ENCODE data around the gene TGM5.
"Not testable (repeated sequence)": the region's sequence is repeated elsewhere in the genome, so short reads cannot be mapped to it uniquely, and the experiment has no call there.

TGM5 gene

DNA sequence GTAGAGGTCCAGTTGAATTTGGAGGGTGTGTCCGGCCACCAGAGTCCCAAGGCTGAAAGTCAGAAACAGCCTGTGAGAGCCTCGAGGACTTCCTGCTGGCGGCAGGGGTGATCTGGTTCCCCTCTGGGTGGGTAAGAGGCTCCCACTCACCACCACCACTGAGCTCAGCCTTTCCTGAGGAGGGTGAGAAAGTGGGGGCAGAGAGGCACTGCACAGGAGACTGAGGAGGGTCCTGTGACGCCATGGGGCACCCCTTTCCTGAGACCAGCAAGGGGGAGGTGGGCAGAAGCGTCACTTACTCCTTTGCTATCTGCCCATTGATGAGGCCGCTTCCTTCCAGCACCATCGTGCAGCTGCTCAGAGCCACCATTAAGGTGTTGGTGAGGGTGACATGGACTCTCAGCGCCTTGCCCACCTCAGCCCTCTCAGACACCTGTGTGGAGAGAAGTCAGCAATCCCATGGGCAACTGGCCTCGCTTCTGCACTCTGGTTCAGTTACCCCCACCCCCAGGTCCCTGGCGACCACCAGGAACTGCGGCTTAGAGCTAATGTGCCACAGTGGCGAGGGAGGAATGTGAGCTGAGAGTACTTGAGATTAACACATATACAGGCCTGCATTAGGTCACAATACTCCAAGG is 10.0 kb upstream of the TGM5 start:
- in situ Hi-C loops (cut with MboI; ENCODE audit: low sequenced_read_pairs): no loop called here

DNA sequence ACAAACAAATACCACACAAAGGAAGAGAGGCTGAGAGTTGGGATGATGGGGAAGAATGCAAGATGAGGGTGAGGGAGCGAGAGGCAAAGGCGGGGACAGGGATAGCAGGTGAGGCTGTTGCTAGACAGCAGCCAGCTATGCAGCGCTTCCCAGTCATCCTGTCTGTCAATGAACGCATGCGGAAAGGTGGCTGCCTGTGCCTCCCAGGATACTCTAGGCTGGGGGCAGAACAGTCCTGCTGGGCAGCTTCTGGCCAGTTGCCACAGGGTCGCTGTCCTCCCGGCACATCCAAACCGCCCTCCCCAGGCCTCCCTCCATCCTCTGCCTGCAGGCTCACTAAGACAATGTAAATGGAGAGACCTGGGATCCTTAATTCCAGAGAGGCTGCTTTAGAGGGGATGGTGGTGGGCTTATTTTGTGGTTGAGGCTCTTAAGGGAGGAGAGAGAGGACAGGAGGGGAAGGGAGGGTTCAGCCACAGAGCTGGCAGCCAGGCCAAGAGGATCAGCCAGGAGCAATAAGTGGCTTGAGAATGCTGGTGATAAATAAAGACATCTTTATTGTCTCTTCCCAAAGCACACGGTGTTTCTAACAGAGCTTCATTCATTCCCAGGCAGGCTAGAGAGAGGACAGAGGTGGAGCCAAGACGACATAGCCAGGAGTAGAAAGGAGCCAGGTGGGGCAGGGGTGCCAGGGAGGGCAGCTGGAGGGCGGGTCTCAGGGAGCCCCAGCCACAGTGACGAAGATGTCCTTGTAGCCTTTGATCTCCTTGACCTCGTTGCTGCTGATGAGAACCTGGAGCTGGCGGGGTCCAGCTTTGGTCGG is 9.2 kb upstream of the TGM5 start:
- in situ Hi-C loops (cut with MboI; ENCODE audit: low sequenced_read_pairs): no loop called here

DNA sequence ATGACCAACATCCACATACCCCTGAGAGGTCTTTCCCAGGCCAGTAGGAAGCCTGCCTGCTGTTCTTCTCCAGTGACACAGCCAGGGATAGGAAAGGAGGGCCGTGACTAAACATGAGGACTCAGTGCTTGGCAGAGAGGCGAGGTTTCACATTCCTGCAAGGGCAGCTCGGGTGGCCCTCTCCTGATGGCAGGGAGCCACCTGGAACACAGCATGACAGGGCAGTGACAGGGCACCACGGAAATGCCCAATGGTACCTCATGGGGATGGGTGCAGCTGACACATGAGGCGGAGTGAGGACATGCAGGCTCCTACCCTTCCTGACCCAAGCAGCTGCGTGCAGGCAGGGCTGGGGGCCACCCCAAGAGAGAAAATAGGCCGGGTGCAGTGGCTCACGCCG is 7.4 kb upstream of the TGM5 start:
- in situ Hi-C loops (cut with MboI; ENCODE audit: low sequenced_read_pairs): no loop called here

DNA sequence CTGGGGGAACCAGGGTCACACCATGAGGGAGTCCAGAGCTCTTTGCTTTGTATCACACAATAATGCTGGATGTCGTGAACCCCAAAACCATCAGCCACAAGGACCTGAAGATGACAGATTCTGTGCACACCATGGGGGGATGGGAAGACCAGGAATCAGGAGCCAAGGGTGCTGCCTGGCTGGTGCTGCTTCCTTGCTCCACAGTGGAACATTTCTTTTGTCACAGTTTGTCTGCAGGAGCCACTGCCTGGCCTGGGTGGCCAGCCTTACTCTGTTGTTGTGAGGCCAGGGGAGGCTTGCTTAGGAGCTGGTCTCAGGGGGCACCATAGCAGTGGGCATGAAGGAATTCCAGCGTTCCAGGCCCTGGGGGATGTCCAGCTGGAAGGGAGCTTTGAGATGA is 6.5 kb upstream of the TGM5 start:
- in situ Hi-C loops (cut with MboI; ENCODE audit: low sequenced_read_pairs): no loop called here

DNA sequence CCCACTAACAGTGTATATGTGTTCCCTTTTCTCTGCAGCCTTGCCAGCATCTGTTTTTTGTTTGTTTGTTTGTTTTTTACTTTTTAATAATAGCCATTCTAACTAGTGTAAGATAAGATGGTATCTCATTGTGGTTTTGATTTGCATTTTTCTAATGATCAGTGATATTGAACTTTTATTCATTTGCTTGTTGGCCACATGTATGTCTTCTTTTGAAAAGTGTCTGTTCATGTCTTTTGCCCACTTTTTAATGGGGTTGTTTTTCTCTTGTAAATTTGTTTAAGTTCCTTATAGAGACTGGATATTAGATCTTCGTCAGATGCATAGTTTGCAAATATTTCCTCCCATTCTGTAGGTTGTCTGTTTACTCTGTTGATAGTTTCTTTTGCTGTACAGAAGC is 5.2 kb upstream of the TGM5 start:
- in situ Hi-C loops (cut with MboI; ENCODE audit: low sequenced_read_pairs): not testable (repeated sequence)

DNA sequence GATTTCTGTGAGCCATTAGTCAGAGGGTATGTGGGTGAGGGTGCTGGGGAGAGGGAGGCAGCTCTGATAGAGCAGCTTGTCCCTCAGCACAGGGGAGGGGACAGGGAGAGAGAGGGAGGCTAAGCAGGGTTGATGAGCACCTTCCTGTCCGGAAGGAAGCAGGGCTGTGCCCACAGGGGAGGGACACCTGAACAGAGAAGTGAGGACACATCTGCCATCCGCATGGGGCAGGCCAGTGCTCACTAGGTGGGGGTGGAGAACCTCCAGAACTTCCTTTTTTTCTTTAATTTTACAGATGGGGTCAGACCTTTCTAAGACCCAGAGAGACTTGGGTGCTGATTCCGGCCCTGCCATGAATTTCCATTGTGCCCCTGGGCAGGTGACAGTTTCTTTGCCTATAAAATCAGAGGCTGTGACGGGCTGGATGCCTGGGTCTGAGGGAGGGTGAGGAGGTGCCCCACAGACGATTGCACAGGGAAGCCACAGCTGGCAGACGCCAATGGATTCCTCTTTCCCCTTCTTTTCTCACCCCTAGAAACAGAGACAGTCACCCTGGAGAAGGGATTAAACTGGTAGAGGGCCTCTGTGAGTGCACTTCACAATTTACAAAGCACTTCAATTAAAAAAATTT is 4.1 kb upstream of the TGM5 start:
- in situ Hi-C loops (cut with MboI; ENCODE audit: low sequenced_read_pairs): no loop called here

DNA sequence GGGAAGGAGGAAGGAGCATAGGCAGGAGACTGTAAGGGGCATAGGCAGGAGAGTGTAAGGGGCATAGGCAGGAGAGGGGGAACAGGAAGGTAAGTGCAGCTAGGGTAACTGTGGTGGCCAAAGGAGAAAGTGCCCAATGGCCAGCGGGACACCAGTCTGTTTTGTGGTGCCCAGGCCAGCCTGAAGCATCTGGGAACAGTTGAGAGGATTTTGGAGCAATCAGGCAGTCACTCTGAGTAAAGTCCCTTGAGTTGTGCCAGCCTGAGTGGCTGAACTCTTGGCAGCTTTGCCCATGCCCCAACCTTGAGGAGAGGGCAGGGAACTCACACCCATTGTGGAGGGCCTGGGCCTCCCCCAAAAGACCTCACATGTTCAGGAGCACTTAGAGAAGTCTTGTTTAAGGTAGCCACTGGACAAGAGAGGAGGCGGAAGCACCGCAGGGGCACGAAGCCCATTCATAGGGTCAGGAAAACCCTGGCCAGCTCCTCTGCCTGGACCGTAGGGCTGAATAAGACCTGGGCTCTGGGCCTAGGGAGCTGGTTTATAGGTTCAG is 3.5 kb upstream of the TGM5 start:
- in situ Hi-C loops (cut with MboI; ENCODE audit: low sequenced_read_pairs): no loop called here

DNA sequence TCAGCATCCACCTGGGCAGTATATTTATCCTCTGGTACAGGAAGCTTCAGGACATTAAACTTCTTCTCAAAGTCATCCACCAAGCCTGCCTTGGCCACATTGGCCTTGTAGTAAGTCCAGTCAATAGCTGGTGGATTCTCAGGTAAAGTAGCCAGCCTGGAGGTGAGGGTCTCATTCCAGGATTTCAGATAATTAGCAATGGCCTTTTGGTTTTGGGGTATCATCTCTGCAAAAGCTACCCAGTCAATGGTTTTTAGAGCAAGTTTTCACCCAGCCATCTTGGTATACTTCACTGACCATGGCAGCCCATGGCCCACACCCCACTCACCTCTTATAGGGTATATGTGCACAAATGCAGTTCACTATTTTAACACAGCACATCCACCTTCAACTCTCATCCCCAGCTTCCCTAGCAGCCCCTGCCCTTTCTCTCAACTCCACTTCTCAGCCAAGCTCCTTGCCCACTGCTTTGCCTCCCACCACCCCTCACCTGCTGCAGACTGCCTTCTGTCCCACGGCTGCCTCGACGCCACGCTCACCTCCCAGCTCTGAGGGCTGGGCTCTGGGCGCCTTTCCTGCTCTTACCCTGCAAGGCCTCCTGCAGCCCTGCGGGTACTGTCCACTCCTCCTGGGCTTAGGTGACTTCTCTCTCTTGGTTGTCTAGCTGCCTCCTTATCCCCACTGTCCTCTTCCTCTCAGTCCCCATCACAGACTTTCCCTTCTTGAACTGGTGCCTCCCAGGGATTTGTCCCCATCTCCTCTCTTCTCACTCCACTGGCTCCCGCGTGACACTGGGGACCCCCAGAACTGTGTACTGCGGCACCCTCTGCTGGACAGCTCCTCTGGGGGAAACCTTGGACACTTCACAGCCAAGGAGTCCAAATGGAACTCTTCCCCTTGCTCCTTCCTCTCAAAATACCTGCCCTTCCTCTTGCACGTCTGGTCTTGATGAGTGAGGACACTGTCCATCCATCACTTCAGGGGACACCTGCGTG is 1.7 kb upstream of the TGM5 start:
- in situ Hi-C loops (cut with MboI; ENCODE audit: low sequenced_read_pairs): loop anchor here (5.0 kb wide), 1 partner anchor 41 kb away; no protein-coding TSS in a partner anchor

DNA sequence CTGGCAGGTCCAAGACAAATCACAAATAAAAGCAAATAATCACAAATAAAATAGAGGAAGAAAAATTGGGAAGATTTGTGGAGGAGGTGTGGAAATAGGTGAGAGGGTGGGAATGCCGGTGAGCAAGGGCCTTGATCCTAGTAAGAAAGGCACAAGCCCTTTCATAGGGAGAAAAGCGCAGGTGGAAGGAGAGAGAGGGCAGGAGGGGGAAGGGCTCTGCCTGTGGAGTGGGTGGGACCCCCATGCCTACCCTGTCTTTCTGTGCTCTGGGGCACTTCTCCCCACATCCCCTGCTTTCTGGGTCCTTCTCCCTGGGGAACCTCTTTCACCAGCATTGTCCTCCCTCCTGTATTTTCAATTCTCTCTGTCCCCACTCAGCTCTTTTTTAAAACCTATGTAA is 711 bp upstream of the TGM5 start:
- in situ Hi-C loops (cut with MboI; ENCODE audit: low sequenced_read_pairs): loop anchor here (5.0 kb wide), 1 partner anchor 40 kb away; no protein-coding TSS in a partner anchor

DNA sequence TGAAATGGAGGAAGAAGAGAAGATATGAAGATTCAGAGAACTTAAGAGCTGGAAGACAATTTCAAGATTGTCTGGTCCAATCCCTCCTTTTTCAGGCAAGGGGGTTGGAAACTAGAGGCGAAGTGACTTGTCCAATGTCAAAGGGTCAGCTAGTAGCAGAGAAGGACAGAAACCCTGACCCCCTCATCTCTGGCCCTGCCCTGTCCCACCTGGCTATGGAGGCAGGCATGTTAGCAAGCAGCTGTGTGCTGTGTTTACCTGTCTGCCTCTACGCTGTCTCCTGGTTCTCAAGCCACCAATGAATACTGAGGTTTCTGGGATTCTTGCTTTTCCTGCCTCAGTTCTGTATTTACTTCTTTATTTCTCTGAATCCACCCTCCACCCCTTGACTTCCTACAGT is 342 bp downstream of the TGM5 start:
- in situ Hi-C loops (cut with MboI; ENCODE audit: low sequenced_read_pairs): loop anchor here (5.0 kb wide), 1 partner anchor 39 kb away; no protein-coding TSS in a partner anchor

DNA sequence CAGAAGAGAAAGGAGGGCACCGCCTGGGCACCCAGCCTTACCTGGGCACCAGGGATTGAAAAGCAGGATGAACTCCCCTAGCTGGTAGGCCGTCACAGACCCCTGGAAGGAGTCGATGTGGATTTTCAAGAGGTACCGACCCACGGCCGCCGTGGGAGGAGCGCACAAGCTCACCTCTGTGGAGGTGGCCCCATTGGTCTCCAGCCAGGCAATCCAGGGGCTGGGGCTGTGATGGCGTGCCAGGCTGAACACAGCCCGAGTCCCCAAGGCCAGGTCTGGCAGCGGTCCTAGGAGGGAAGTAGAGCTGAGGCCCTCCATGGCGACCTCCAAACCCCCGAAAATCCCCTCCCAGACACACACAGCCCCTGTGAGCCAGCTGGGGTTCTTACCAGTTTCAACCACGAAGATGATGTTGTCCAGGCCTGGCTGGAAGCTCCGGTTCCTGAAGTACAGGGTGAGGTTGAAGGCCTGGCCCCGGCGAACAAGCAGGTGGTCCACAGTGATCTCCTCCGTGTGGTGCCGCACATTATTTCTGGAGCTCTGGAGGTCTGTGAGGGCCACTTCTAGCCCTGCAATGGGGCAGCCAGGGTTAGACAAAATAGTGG is 6.6 kb downstream of the TGM5 start:
- in situ Hi-C loops (cut with MboI; ENCODE audit: low sequenced_read_pairs): no loop called here

DNA sequence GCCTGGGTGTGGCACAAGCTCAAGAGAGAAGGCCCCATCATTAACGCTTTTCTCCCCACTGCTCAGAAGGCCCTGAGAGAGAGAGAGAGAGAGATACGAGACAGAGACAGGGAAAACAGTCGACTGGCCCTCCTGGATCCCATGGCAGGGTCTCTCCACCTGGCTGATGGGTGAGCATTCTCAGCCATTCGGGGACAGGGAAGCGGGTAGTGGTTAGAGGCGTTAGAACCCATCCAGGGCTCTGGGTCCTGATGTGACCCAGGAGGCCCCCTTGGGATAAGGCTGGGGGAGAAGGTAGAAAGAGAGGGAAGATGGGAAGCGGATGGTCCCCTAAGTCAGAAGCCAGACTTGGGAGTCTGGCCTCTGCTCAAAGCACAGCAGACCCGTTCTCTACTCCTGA is 7.9 kb downstream of the TGM5 start:
- in situ Hi-C loops (cut with MboI; ENCODE audit: low sequenced_read_pairs): no loop called here

DNA sequence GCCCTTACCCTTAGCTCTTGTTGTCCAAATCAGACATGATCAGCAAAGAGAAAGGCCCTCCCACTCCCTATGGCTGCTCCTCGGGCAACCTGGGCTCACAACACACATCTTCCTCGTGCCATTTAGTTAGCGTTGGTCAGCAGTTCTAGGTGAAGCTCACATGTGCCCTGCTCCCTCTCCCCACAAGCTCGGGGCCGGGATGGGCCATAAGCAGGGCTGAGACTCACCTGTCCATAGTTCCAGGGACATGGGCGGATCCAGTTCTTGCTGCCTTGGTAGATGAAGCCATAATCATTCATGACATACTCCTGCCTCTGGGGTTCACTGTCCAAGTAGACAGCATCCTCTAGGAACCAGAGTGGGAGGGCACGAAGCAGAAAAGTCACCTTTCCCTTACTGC is 10.4 kb downstream of the TGM5 start:
- in situ Hi-C loops (cut with MboI; ENCODE audit: low sequenced_read_pairs): no loop called here

DNA sequence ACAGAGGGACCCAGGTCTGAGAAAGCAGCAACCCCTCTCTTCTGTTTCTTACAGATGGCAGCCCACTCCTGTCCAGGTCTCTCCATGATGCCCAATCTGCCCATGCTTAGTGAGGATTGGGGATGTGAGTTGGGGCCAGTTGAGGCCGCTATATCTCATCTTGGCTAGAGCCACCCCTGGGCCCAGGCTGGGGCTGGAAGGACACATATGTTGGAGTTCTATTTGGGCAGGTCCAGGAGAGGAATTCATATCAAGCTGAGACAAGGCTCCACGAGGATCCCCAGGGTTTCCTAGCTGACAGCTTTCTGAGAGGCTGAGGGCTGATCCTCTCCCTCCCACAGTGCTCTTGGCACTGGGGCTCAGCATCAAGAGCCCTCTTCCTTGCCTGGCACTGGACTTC is 11.4 kb downstream of the TGM5 start:
- in situ Hi-C loops (cut with MboI; ENCODE audit: low sequenced_read_pairs): no loop called here

DNA sequence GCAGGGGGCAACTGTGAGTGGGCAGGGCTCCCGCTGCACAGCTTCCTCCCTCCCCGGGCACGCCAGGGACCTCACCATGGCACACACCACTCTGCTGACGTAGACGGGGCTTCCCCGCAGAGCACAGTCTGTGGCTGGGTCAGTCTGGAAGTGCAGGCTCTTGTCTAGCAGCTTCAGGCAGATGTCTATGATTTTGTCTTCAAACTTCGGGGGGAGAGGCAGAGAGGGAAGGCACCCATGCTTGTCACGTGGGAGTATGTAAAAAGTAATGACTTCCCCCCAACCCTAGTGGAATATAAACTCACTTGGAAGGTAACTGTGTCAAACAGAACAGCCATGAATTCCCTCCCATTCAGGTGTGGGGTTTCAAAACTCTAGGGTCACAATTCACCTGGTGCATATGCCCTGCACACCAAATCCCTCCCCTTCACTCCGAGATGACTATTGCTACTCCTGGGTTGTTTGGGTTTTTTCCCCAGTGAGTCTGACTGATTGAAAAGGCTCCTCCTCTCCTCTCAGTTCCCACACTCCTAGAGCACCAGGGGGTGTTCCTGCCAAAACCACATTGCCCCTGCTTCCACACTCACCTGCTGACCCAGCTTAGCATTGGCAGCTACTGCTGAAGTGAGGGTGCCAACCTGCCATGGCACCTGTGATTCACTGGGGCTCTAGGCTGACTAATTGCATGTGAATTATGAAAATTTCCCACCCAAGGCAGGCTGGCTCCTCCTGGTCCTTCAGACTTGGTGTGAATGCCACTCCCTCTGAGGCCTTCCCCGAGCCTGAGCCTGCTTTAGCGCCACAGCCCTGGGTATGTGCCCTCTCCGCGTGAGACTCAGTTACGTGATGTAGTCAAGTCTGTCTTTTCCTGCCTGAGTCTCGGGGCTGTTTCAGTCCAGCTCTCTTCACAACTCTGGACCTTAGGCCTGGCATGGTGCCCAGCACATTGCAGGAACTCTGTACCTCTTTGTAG is 13.0 kb downstream of the TGM5 start:
- in situ Hi-C loops (cut with MboI; ENCODE audit: low sequenced_read_pairs): no loop called here

DNA sequence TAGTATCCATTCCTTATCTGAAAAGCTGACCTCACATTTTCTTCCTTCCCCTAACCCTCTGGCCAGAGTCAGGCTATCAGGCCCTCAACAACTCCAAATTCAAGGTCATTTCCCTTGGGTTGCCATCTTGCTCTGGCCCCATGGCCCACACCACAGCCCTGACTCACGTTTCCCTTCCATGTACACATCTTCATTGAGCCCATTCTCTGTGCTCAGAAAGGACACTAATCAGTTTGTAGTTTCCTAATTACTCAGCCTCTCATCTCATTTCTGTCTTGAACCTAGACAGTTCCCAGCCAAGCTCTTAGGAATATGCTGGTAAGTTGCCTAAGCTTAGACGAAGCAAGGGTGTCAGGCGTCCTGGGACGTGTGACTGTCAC is 14.9 kb downstream of the TGM5 start:
- in situ Hi-C loops (cut with MboI; ENCODE audit: low sequenced_read_pairs): no loop called here

DNA sequence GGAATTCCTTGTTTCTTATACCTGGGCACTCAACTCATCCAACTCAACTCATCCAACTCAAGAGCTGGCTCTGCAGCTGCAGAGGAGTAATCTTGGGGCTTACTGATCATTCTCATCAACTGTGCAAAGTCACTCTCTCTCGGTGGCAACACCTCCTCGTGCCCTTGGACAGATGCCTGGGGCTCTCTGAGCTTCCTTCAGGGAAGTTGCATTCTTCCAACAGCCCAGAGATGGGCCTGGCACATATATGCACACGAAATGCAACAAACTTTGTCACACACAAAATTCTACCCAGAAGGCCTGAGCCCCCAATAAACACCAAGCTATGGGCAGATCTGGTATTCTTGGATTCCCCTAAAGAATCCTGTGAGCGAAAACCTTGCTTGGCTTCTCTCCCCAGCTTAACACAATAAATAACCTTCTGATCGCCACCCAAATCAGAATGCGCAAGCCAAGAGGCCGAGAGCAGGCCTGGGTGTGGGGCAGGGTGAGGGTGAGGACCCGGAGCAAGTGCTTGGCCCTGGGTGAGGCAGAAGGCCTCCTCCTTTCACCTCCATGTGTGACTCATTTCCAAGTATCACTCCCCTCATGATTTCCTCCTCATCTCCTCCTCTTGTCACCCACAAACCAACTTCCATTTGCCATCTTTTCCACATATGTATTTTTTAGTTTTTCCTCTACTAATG is 15.4 kb downstream of the TGM5 start:
- in situ Hi-C loops (cut with MboI; ENCODE audit: low sequenced_read_pairs): no loop called here

DNA sequence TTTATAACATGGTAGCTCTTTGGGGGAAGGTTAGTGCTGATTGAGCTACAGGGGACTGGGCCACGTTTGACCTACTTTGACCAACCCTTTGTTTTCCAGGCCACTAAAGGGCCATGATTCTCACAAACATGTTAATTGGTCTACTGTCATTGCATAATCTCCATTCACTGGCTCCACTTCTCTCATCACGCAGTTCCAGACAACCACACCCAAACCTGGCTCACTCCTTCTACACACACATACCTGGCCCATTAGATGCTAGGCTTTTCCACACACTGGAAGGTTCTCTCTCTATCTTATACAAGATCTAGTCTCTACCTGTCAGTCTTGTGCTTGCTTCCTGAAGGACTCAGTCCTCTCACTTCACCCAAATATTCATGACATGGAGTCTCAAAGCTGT is 15.9 kb downstream of the TGM5 start:
- in situ Hi-C loops (cut with MboI; ENCODE audit: low sequenced_read_pairs): no loop called here
